ENCODE data around the gene RHOBTB3.

- no peak for TF ChIP-seq EZH2 (IDR thresholded peaks at IDR 0.05; ENCODE audit: insufficient read depth, poor library complexity, severe bottlenecking)
- no peak for TF ChIP-seq EZH2phosphoT487 (IDR thresholded peaks at IDR 0.05; ENCODE audit: insufficient read depth, low read depth)
Measured at GRCh38 chr5:95699337-95699736, 31.8 kb upstream of the RHOBTB3 start.
